T-helper 2 cell (primary cell): ENCODE results near the gene MFRP.

Experiments used
- DNase-seq, 5 experiments: peaks; one replicate each; pipeline versions ENCODE4 v3.0.0 to v3.0.0-alpha.2; 2012 to 2022

MFRP gene

DNA sequence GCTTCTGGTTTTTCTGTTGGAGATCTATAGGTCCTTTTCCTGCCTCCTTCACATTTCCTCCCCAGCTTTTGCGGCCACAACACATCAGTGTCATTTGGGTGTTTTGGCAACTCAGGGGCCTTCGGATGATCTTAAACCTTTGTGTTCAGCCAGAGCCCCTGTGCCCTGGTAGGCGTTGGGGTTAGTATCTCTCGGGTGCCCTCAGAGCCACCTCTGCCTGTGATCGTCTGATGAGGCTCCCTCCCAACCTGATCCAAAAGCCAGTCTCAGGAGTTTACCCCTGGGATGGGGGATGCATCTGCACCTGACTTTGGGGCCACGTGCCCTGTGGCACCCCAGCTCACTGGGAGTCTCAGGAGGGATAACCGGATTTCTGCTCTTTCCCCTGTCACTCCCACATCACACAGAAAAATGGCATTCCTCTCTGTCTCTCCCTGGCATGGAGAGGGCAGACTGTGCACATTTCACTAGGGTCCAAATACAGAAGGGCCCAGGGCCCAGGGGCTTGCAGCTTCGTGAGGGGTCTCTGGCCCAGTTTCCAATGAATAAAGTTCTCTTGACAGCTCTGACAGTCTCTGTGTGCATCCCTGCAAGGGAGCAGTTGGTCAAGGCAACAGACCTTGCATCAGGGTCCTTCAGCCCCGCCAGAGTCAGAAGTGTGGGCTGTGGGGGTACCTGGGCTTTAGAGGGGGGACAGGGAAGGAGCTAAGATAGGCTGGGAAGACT is 9.6 kb downstream of the MFRP start:
- no peak for DNase-seq

DNA sequence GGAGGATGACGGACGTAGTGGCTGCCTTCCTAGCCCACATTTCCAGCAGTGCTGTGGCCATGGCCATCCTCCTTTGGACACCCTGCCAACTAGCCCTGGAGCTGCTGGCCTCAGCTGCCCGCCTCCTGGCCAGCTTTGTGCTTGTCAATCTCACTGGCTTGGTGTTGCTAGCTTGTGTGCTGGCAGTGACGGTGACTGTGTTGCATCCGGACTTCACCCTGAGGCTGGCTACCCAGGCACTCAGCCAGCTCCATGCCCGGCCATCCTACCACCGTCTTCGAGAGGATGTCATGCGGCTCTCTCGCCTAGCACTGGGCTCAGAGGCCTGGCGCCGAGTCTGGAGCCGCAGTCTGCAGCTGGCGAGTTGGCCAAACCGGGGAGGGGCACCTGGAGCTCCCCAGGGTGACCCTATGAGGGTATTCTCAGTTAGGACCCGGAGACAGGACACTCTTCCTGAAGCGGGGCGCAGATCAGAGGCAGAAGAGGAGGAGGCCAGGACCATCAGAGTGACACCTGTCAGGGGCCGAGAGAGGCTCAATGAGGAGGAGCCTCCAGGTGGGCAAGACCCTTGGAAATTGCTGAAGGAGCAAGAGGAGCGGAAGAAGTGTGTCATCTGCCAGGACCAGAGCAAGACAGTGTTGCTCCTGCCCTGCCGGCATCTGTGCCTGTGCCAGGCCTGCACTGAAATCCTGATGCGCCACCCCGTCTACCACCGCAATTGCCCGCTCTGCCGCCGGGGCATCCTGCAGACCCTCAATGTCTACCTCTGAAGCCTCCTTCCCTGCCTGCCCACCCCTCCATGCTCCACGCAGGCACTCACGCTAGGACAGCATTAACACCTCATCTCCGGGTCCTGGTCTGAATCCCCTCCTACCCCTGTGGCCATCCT is 10.6 kb downstream of the MFRP start:
- no peak for DNase-seq

DNA sequence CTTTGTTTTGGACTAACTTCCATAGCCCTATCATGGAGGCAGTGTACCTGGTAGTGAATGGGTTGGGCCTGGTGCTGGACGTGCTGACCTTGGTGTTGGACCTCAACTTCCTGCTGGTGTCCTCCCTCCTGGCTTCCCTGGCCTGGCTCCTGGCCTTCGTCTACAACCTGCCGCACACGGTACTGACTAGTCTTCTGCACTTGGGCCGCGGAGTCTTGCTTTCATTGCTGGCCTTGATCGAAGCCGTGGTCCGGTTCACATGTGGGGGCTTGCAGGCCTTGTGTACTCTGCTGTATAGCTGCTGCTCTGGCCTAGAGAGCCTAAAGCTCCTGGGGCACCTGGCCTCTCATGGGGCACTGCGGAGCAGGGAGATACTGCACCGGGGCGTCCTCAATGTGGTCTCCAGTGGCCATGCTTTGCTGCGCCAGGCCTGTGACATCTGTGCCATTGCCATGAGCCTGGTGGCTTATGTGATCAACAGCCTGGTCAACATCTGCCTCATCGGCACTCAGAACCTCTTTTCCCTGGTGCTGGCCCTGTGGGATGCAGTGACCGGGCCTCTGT is 11.3 kb downstream of the MFRP start:
- DNase-seq, result no peak

DNA sequence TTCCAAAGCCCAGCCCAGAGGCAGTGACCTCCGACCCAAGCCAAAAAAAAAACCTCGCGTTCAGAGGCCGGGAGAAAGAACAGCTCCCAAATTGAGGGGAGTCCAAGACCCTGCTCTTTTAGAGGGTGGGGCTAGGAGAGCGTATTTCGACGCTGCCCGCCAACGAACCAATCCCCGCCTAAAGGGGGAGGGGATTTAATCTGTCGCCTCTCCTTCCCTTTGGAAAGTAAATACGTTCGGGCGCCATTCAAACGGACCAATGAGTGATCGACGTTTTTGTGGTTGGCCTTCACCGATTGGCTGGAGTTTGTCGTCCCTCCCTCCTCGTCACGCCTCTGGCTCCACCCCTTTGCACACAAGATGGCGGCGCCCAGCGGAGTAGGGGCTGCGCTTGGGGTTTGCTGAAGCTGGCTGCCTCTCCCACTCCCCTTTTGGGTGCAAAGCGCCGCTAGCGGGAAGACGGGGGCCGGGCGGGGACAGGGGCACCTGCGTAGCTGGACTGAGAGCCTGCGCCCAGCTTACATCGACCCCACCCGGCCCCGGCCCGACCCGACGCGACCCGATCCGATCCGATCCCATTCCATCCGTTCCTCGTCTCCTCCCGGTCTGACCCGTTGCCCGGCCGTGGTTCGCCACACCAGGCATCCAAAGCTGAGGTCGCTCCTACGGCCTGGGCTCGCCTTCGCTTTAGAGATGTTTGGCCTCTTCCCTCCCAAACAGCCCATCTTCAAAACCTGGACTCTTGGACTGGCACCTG is 12.2 kb downstream of the MFRP start, which contains the start of gene RNF26:
RNF26 (plus strand) TSS at position 354 of the 757 bp plus-strand sequence. CDS start 596 bp downstream, outside the sequence.
- DNase-seq, result peak; percentile 74 to 98 (median 89)

DNA sequence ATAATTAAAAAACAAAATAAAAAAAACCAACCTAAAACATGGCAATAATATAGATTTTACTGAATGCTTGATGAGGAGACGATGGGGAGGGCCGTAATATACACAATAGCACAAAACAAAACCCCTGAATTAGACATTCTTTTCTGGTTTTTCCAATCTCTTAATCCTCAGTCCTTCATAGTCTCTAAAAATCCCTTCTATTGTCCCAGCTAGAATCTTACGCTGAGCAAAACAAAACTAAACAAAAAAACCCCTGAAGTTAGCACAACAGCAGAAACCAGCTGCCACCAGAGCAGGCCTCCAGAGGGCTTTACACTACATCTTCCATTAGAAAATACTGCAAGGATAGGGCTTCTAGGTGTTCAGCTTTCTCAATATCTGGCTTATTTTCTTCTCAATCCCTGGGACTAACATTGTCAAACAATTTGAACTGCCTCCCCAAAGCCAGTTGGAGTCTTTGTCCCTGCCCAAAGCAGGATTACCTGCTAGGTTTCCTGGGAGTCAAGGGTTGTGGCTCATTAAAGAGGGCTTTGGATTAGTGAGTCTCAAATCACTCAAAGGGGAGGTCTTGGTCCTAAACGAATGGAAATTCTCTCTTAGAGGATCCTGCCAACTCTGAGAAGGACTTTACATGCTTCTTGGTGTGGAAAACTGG is 14.3 kb downstream of the MFRP start:
- no peak for DNase-seq

DNA sequence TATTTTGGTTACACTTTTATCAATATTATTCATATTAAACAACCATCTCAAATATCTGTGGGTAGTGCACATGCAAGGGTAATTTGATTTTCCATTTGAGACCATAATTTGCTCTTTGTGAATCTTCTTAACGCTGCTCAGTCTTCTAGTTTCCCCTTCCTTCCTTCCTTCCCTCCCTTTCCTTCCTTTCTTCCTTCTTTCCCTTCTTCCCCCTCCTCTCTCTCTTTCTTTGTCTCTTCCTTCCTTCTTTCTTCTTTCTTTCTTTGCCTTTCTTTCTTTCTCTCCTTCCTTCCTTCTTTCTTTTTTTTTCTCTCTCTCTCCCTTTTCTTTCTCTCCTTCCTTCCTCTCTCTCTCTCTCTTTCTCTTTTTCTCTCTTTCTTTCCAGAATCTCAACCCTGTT is 16.3 kb downstream of the MFRP start:
- DNase-seq, result no peak

DNA sequence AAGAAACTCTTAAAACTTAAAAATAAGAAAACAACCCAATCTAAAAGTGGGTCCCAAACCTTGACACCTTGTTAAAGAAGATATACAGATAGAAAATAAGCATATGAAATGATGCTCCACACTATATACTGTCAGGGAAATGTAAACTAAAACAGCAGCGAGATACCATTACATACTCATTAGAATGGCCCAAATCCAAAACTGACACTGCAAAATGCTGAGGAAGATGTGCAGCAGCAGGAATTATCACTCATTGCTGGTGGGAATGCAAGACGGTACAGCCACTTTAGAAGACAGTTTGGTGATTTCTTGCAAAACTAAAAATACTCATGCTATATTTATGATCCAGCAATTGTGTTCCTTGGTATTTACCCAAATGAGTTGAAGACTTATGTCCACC is 17.2 kb downstream of the MFRP start:
- DNase-seq, result no peak

DNA sequence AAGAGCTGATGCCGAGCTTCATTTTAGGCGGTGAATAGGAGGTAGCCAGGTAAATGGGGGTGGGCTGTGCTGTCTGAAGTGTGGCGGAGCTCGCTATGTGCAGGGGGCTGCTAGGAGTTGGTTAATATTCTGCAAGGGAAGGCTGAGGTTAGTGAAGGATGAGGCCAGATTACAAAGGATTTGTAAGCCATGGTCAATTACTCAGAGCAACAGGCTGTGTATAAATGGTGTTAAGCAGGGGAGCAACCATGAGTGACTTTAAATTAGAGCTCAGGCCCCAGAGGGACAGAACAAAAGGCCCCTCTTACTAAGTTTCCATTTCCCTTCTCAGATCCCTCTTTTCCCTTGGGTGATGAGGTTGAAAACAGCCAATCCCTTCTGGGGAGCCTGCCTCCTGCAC is 22.3 kb downstream of the MFRP start:
- no peak for DNase-seq

DNA sequence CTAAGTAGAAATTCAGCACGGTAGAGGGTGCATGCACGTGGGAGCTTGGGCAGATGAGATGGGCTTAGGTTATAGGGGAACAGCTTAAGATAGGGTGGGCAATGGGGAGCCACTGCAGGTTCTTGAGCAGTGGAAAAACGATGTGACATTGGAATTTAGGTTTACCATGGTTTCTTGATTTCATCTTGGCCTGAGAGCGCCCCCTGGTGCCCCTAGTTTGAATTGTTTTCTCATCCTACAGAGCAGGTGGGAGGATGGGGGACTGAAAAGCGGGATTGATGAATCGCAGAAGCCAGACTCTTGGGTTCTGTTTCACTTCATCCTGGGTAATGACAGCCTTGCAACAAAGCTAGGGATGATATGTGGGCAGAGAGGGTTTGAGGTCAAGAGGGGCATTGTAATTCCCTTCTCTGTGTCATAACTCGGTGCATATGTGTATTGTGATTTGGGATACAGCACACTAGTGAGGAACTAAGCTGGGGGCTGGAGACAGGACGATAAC is 22.9 kb downstream of the MFRP start:
- DNase-seq, result peak; percentile 54 to 71 (median 65)

DNA sequence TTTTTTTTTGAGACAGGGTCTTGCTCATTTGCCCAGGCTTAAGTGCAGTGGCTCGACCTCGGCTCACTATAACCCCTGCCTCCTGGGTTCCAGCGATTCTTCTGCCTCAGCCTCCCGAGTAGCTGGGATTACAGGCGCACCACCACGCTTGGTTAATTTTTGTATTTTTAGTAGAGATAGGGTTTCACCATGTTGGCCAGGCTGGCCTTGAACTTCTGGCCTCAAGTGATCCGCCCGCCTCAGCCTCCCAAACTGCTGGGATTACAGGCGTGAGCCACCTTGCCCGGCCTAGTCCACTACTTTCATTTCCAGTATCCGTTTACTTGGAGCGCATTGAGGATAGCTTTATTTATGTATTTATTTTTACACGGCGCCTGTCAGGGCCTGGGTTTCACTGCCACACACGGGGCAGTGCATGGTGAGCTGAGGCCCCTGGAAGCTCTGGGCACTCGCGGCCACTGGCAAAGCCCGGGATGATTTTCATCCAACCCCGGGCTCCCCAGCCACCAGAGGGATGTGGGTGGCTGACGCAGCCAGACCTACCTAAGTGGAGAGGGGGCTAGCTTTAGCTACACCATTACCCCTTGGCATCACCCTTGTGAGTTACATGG is 23.5 kb downstream of the MFRP start:
- no peak for DNase-seq

DNA sequence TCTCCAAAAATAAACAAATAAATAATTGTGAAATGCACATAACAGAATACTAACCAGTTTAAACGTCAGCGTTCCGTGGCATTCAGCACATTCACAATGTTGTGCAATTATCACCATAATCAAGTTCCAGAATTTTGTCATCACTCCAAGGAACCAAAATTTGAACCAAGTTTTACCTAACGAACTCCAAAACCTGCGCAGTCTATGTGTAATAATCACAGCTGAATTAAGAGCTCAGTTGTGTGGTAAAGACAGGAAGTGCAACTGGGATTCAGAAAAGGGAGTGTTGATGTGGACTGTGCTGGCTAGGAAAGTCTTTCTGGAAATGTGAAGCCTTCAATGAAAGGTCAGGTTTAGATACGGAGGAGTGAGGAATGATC is 24.2 kb downstream of the MFRP start:
- DNase-seq, result no peak

DNA sequence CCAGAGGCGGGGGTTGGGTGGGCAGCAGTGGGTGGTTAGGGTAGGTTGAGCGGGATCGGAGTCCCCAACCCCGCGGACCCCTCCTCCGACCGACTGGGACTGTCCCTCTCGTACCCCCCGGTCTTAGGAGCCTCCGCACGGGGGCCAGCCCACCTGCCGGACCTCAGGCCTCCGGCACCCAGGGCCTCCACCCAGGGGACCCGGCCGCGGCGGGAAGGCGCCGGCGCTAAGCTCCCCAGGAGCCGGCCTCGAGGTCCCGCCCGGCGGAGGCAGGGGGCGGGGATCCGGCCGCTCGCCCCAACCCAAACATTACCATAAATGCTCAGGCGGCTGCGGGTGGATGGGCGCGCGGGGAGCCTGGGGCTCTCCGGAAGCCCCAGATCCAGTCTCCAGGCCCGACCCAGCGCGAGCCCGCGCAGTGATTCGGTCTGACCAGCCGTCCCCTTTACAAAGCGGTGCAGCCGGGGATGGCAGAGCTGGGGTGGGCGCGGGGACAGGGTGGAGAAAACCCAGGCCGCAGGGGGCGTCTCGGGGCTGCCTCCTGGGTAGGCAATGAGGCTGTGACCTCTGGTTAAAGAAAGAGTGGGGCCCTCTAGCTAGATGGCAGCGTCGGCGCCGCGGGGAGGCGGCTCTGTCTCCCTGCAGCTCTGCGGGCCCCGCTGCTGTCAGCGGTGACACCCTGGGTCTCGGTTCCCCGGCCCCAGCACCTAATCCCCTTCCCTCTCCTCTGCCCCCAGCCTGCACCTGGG is 25.6 kb downstream of the MFRP start:
- peak in 3 of 5 experiments; percentile 34 to 76 (median 39) for DNase-seq

DNA sequence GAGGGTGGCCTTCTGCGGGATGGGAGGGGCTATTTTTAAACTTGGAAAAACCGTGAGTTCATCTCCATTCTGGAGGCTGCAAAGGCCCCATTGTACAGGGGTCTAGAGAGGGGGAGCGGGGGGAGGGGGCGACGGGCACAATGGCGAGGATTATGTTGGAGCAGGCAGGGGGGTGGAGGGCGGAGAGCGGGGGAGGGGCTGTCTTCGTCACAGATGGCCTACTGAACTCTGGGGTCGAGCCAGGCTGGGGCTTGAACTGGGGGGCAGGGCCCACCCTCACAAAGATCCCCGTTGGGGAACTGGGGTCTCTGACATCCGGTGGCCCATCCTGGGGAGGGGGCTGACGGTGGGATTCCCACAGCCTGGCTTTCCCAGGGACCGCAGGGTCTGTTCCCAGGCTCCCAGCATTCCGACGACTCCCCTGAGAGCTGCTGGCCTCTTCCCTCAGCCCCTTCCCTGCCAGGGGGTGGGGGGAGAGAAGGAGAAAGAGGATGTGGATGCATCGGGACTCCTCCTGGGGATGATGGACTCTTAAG is 26.2 kb downstream of the MFRP start:
- no peak for DNase-seq

DNA sequence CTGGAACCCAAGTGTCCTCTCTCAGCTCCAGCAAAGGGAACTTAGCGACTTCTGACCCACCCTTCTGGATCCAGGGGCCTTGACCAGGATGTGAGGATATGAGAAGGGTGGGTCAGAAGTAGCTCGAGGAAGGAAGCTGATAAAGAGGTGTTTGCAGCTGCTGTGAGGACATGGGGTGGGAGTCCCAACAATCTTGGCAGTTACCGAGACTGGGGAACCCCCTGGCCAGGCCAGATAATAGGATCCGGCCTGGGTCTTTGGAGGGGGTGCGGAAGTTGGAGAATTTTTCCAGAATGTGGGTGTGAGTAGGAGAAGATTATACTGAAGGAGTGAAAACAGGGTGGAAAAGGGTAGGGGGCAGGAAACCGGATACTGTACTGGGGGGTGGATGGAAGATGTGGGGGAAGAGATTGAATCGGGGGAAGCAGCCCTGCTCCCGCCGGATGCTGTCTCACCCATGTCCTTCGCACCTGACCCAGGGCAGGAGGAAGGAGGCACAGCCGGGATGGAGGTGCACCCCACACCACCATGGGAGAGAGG is 26.7 kb downstream of the MFRP start:
- no peak for DNase-seq

DNA sequence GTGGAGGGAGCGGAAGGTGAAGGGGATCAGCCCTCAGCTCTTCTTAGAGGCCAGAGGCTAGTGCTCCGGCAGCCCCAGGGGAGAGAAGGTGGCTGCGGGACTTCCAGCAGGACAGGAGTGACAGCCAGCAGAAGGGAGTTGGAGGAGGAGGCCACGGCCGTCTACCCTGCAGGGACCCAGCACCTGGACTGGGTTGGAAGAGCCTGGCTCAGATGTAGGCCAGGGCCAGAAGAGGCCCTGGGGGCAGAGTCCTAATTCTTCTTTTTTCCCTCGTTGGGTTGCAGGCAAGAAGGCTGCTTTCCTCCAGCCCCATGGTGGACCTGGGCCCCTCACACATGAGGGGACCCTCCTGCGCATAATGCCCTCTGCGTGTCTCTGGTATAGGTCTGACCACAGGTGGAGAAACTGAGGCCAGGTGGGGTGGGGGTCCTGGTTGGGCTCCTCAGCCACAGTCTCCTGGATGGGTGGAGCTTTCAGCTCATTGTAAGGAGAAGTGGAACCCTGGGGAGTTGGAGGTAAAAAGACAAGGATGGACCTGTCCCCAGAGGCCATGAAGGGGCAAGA is 27.3 kb downstream of the MFRP start:
- no peak for DNase-seq

DNA sequence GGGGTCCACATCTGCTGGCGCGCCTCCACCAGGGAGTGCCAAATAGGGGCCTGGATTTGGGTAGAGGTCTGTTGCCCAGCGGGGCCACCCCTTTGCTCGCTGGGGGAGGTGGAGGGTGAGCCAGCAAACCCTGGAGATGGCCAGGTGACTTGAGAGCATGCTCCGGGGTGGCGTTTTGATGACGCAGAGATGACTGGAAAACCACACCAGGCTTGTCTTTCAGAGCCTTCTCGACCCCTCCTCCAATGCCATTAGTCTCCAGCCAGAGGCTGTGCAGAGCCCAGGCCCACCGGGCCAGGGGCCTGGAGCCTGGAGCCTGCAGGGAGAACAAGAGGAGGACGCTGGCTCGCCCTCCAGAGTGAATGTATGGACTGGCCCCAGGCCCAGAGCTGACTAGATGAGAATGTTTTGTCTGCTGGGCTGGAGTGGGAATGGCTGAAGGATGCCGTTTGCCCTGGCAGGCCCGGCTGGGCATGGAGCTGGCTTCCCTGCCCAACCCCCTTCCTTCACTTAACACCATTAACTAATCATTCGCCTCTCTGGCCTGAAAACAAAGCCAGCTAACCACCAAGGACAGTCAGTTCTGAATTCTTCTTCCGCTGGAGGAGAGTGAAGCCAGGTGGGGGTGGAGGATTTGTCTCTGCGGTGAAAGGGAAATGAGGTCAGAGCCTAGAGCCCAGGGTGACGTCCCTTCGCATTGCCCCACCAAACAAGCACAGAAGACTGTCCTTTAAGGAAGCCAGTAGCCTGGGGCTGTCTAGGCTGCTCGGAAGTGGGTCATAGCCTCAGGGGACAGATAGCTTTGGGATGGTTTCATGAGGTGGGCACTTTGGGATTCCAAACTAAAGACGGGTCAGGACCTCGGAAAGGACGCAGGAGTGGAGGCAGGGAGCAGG is 28.0 kb downstream of the MFRP start:
- peak in 2 of 5 experiments; percentile 54 to 71 for DNase-seq

DNA sequence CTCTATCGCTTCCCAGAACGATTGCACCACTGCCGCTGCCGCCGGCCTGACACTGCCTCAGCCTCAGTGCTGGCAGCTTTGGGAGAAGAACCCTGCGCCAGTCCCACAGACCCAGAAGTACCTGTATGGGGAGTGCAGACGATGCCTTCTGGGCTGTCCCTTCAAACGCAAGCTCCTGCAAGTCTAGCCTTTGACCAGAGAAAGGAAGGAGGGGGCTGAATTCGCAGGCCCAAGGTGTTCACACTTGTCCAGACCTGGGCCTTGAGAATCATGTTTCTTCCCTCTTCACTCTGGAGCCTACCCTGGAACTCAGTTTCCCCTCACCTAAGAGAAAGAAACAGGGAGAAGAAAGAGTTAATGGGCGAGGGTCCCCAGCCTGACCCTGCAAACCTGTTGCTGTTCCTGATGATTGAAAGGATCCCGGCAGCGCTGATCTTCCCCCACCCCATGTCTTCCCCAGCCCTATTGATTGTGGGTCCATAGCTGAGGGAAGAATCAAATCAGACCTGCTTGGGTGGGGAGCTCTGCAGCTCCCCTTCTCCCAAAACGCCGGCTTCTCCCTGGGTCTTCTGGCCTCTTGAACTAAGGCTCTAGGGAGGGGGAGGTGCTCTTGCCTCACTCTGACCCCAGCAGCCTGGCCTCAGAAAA is 28.8 kb downstream of the MFRP start:
- DNase-seq, result no peak
